WTC11 (cell line): ENCODE results near the gene ARHGEF17.

ENCODE experiments used
- ESRRA ChIP-seq: sonication (generic); formaldehyde crosslinking; IDR thresholded peaks from 2 replicates; pipeline ENCODE4 v1.8.1; 2022; ENCODE audit warnings: mild to moderate bottlenecking, missing genetic modification reagents, borderline replicate concordance
- NFYB ChIP-seq: sonication (generic); formaldehyde crosslinking; conservative IDR thresholded peaks from 2 replicates; pipeline ENCODE4 v1.8.0; 2022; ENCODE audit warnings: low read depth, missing genetic modification reagents

GRCh38 chr11:73277467-73277866 is 30.6 kb upstream of the ARHGEF17 start:
- TF ChIP-seq ESRRA (CRISPR knock-in tag) (no peak), NFYB (no peak)
